SK-MEL-5 (cell line): Measurements from ENCODE around the gene PAFAH1B2. TPM values are rescaled to one million over a fixed set of nuclear protein-coding genes. Genes with fewer than 3 reads are reported as not detected.

Experiments used
- DNase-seq: peaks from one replicate; pipeline ENCODE4 v3.0.0-alpha.2; 2016; ENCODE audit warnings: low read depth, low spot score
- in situ Hi-C: cut with HindIII; loops from 2 replicates; pipeline ENCODE4 v1.10.0; 2016; ENCODE audit warnings: low sequenced_read_pairs, high pct_unique_total_duplicates, low pct_unique_long_range_greater_than_20kb
- total RNA-seq: library from RNA; depleted of rRNA; stranded (reverse); fragments of >200 nt; shearing (Covaris generic); gene quantifications from 2 replicates; pipeline ENCODE4 v1.2.3, GENCODE V29; 2014; rRNA removed

Gene PAFAH1B2
- total RNA-seq, 1 experiment from 2014 or later = 108 TPM

DNA sequence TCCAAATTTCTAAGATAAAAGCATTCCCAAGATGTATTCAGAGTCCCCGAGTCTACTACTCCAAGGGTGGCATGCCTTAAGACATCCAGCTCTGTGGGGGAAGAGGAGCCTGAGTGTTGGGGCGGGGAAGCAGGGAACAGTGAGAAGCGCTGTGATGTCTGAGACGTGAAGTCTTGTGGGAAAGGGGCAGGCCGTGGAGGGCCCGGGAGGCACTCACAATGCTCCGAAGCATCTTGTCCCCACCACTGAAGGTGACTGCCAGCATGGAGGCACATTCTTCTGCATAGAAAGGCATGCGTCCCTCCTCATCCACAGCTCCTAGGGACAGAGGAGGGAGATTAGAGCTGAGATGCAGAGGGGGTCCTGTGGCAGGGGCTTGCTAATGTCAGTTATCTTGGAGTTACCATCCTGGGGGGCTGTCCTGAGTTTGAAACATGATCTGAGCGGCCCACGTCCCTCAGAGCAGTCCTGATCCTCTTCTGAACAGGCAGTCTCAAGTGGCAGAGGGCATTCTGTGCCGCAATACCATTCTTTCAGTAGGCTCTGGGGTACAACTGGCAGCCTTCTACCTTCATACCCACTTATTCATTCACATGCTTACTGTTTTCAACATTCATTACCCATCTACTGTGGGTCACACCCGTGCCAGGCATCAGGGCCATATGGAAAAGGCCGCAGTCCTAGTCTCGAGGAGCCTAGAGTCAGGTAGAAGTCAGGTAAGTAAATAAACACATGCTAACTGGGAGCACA is 79.1 kb downstream of the PAFAH1B2 start:
- DNase-seq = no peak
- in situ Hi-C loops = no loop called here

DNA sequence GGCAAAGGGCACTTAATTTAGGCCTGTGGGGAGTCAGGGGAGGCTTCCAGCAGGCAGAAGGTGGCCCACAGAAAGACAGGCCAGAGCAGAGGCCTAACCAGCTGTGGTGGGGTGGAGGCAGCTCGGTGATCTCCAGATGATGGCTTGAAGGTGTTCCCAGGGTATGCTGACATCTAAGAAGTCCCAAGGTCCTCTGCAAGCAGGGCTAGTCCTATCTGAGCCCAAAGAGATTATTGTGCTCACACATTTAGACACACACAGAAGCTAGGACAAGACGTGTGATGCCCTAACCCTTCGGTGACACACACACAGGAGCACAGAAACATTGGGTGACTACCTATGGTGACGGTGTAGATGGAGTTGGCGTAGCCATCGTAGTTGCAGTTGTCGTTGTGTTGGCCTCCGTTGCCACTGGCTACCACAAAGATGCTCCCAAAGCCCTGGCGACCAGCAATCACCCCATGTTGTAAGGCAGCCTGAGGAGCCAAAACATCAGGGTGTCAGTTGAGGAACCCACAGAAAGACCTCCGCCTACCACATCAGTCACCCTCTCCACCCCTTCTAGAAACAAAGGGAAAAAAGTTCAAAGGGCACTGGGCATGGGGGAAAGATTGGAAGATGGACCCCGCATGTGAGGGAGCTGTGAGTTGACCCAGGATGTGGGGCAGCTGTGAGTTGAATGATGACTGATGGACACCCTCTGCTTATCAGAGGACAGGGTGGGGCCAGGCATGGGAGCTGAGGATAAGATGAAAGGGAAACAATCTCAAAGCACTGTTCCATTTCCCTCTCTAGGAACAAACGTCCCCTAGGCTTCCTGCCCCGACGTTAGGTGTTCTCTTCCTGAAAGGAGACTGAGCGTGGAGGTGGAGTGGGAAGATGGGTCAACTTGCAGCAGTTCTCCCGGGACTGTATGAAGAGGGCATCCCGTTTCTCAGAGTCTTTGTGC is 79.9 kb downstream of the PAFAH1B2 start:
- in situ Hi-C loops = no loop called here
- DNase-seq = no peak

DNA sequence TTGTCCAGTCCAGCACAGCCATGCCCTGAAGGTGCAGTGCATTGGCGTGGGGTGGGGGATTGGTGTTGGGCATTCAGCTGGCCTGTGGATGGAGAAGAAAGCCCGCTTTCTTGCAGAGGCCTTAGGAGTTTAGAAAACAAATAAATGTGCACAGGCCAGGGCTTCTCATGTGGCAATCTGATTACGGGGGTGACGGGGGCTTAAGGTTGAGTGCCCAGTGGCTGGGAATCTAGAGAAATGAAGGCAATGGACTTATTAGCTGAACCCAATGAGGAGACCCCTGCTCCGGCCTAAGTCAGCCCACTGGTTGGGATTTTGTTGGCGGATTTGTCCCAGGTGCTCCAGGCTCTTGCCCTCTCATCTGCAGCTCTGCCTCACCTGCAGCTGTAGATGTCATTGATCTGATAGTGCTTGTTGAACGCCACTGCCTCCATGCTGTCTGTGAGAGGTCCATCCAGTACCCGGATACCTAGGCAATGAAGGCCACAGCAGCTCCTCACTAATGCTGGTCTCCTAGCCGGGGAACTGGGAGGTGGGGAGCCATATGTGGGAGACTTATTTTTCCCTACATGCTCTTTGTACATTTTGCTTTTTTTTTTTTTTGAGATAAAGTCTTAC is 81.6 kb downstream of the PAFAH1B2 start:
- in situ Hi-C loops = no loop called here
- DNase-seq = no peak

Other genes with a start within 250 kb of the PAFAH1B2 start
- gene SIK3, start 45.9 kb upstream of the PAFAH1B2 start, total RNA-seq = 8.7 and 9.2 TPM in 2 replicates
- gene SIDT2, start 34.5 kb downstream of the PAFAH1B2 start, total RNA-seq = 9.8 and 11.4 TPM in 2 replicates
- 0.50 and 0.96 TPM in 2 replicates for gene TAGLN, start 55.1 kb downstream of the PAFAH1B2 start, total RNA-seq
- gene PCSK7, start 87.8 kb downstream of the PAFAH1B2 start, total RNA-seq = 14.8 and 16.0 TPM in 2 replicates
- 4.8 and 5.8 TPM in 2 replicates for gene RNF214, start 88.4 kb downstream of the PAFAH1B2 start, total RNA-seq
- gene BACE1-AS, start 147.1 kb downstream of the PAFAH1B2 start, total RNA-seq = 2.4 and 3.1 TPM in 2 replicates
- gene BACE1, start 172.0 kb downstream of the PAFAH1B2 start, total RNA-seq = 2.0 and 2.3 TPM in 2 replicates
- 20.5 and 22.9 TPM in 2 replicates for gene CEP164, start 183.6 kb downstream of the PAFAH1B2 start, total RNA-seq